Testis (tissue), 3 donors: ENCODE data around the gene PHF2. TPM values are rescaled to one million over a fixed set of nuclear protein-coding genes. Genes with fewer than 3 reads are reported as not detected.

Source experiments
- DNase-seq: peaks from one replicate; pipeline ENCODE4 v3.0.0-alpha.2; 2019
- H3K27ac ChIP-seq, 2 donors: fragments of 200-600 bp; sonication (generic); one replicate each; pipeline ENCODE4 v1.5.1; 2019
- H3K27me3 ChIP-seq: fragments of 200-600 bp; sonication (generic); one replicate; pipeline ENCODE4 v1.5.1; 2019
- H3K36me3 ChIP-seq: fragments of 200-600 bp; sonication (generic); one replicate; pipeline ENCODE4 v1.5.1; 2017; ENCODE audit warnings: low read depth; ENCODE audit errors: missing control alignments
- H3K4me1 ChIP-seq: fragments of 200-600 bp; sonication (generic); one replicate; pipeline ENCODE4 v1.5.1; 2019
- H3K4me3 ChIP-seq, 2 donors: fragments of 200-600 bp; sonication (generic); one replicate each; pipeline ENCODE4 v1.5.1; 2017 to 2019
- H3K9me3 ChIP-seq: fragments of 200-600 bp; sonication (generic); one replicate; pipeline ENCODE4 v1.5.1; 2017
- POLR2A ChIP-seq: fragments of 450-650 bp; IDR thresholded peaks from one replicate; pipeline ENCODE4 v1.6.1; 2017; ENCODE audit warnings: antibody characterized with exemption, mild to moderate bottlenecking, moderate library complexity
- WGBS, 2 donors: methylation state at CpG; one replicate each; pipeline ENCODE4 v1.1.5; 2018; 5-methylcytosine and 5-hydroxymethylcytosine counted together
- intact Hi-C: fragments of 100-400 bp; cut with DNase I; formaldehyde crosslinking; loops from one replicate; pipeline ENCODE4 v1.15.1; 2023; ENCODE audit warnings: low total_unique reads
- polyA plus RNA-seq: library from polyadenylated mRNA; stranded (reverse); fragments of 350-450 nt; fragmentation: Illumina TruSeq; extraction: RNeasy Lipid Tissue Mini Kit (QIAGEN cat#74804); gene quantifications from one replicate; pipeline ENCODE4 v1.2.3, GENCODE V29; 2014; ENCODE audit warnings: low read depth, low replicate concordance; ENCODE audit not compliant: insufficient read depth
- total RNA-seq, 2 donors: library from RNA; depleted of rRNA; stranded (reverse); fragments of >200 nt; gene quantifications; one replicate each; pipeline ENCODE4 v1.2.3, GENCODE V29; 2016
- TF ChIP-seq, protein P1 (sequence below), 3 experiments: fragments of 450-650 bp in 2 of 3; fragments of 200-600 bp in 1 of 3; sonication (generic) in 1 of 3; IDR thresholded peaks; one replicate each; pipeline ENCODE4 v1.5.1; 2016 to 2019; ENCODE audit warnings: antibody characterized with exemption in 3 of 3, mild to moderate bottlenecking in 2 of 3, moderate library complexity in 1 of 3

Gene PHF2
- total and polyA plus RNA-seq, 3 donors from 2014 or later: 19.6 to 22.1 (median 20.6) TPM

- H3K27ac ChIP-seq: no peak overlapping the region
- no peak overlapping the region for H3K4me3 ChIP-seq
- H3K27me3 ChIP-seq: no peaks in the 10 kb centered on the region
- WGBS, 2 donors: 93 to 97% methylated on average over 11 to 12 of the region's 12 CpGs
- H3K4me1 ChIP-seq: no peaks in the 10 kb centered on the region
- intact Hi-C loops: no loop called here
- H3K9me3 ChIP-seq: no peaks in the 10 kb centered on the region
- H3K36me3 ChIP-seq: no peaks in the 10 kb centered on the region
- no peak for DNase-seq
- TF ChIP-seq, protein P1, sequence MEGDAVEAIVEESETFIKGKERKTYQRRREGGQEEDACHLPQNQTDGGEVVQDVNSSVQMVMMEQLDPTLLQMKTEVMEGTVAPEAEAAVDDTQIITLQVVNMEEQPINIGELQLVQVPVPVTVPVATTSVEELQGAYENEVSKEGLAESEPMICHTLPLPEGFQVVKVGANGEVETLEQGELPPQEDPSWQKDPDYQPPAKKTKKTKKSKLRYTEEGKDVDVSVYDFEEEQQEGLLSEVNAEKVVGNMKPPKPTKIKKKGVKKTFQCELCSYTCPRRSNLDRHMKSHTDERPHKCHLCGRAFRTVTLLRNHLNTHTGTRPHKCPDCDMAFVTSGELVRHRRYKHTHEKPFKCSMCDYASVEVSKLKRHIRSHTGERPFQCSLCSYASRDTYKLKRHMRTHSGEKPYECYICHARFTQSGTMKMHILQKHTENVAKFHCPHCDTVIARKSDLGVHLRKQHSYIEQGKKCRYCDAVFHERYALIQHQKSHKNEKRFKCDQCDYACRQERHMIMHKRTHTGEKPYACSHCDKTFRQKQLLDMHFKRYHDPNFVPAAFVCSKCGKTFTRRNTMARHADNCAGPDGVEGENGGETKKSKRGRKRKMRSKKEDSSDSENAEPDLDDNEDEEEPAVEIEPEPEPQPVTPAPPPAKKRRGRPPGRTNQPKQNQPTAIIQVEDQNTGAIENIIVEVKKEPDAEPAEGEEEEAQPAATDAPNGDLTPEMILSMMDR (IDR thresholded peaks at IDR 0.05): no peak
- TF ChIP-seq POLR2A: no peak
Measured at GRCh38 chr9:93658184-93658925, 82.0 kb downstream of the PHF2 start.

- intact Hi-C loops: no loop called here
Measured at GRCh38 chr9:93659044-93659836, 82.9 kb downstream of the PHF2 start.

GRCh38 chr9:93659837-93660177 lies 83.4 kb downstream of the PHF2 start:
- H3K4me1 ChIP-seq: no peaks in the 10 kb centered on the region
- no peak overlapping the region for H3K27ac ChIP-seq
- H3K4me3 ChIP-seq: no peak overlapping the region
- H3K27me3 ChIP-seq: no peaks in the 10 kb centered on the region
- intact Hi-C loops: no loop called here
- TF ChIP-seq, protein P1 (IDR thresholded peaks at IDR 0.05): no peak
- no peak for TF ChIP-seq POLR2A
- H3K9me3 ChIP-seq: no peaks in the 10 kb centered on the region
- no peak for DNase-seq
- 89 to 96% methylated on average over 2 to 4 of the region's 4 CpGs for WGBS, 2 donors
- H3K36me3 ChIP-seq: no peaks in the 10 kb centered on the region

More at GRCh38 chr9:93659044-93659836, 82.9 kb downstream of the PHF2 start:
- no peaks in the 10 kb centered on the region for H3K27me3 ChIP-seq
- TF ChIP-seq, protein P1 (IDR thresholded peaks at IDR 0.05): no peak
- no peak for TF ChIP-seq POLR2A
- no peaks in the 10 kb centered on the region for H3K9me3 ChIP-seq
- no peak for DNase-seq
- H3K4me1 ChIP-seq: no peaks in the 10 kb centered on the region
- no peak overlapping the region for H3K27ac ChIP-seq
- H3K4me3 ChIP-seq: no peak overlapping the region
- H3K36me3 ChIP-seq: no peaks in the 10 kb centered on the region
- 92 to 97% methylated on average over 5 to 12 of the region's 12 CpGs for WGBS, 2 donors

- 76 to 100% methylated on average over 4 to 5 of the region's 5 CpGs for WGBS, 2 donors
- Histone ChIP-seq H3K36me3 (no peaks in the 10 kb centered on the region), H3K9me3 (no peaks in the 10 kb centered on the region), H3K27me3 (no peaks in the 10 kb centered on the region), H3K4me3 (no peak overlapping the region), H3K4me1 (no peaks in the 10 kb centered on the region), H3K27ac (no peak overlapping the region)
- no peak for DNase-seq
- intact Hi-C loops: no loop called here
- TF ChIP-seq, protein P1 (IDR thresholded peaks at IDR 0.05): no peak
- no peak for TF ChIP-seq POLR2A
Measured at GRCh38 chr9:93660352-93661046, 84.1 kb downstream of the PHF2 start.
